Activated gamma-delta T cell (primary cell): ENCODE measurements around the gene MAPT.
"Not testable (repeated sequence)": the region's sequence is repeated elsewhere in the genome, so short reads cannot be mapped to it uniquely, and the experiment has no call there.

Source experiments
- DNase-seq: peaks from one replicate; lab custom pipeline; 2025; lab: John Stamatoyannopoulos, UW

Gene MAPT

DNA sequence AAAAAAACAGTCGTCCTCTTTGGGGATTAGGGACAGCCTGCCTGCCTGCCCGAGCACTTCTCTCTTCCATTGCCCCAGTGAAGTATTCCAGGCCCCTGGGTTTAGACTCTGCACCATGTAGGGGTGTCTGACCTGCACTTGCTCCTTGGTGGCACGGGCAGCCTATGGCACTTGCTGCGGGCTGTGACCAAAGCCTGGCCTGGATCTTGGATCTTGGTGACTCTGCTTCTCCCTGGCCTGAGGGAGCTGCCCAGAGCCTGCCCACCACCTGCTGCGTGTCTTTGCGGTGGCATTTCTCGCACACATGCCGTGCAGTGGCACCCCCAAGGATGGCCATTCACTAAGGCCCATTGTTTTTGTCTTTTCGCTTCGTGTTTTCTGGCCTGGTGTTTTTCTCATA is 98.5 kb downstream of the MAPT start:
- no peak for DNase-seq

DNA sequence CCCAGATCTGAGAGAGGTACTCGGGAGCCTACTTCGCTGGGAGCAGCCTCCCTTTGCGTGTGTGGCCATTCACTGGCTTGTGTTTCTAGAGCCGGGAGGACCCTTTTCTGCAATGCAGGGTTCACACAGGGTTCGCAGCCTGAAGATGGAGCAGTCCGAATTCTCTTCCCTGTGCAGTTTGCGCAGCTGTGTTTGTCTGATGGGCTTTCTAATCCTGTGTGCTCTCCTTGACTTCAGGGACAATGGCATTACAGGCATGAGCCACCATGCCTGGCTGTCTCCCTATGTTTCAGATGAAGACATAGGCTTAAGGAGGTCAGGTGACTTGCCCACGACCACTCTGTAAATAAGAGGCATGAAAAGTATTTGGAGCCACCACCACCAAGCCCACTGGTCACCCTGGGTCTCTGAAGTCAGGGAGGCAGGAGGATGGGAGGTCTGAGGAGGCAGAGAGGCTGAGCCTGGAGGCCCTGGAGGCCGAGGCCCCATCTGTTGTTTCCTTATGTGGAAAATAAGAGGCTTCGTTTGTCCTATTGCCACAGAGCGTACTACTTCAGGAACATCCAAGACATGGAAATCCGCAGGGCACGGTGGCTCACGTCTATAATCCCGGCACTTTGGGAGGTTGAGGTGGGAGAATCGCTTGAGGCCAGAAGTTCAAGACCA is 99.7 kb downstream of the MAPT start:
- no peak for DNase-seq

DNA sequence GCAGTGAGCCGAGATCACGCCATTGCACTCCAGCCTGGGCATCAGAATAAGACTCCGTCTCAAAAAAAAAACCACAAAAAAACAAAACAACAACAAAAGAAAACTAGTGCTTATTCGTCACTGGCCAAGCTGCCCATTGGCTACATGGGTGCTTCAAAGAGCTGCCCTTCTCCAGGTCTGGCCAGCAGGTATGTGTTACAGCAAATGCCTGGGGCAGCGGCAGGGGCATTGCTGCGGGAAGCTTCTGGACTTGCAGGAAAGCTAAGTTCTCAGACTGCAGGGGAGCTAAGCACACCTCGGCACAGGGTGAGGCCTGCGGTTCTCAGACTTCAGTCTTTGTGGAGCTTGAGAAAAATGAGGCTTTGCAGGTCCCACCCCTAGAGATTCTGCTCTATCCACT is 100.6 kb downstream of the MAPT start:
- no peak for DNase-seq

DNA sequence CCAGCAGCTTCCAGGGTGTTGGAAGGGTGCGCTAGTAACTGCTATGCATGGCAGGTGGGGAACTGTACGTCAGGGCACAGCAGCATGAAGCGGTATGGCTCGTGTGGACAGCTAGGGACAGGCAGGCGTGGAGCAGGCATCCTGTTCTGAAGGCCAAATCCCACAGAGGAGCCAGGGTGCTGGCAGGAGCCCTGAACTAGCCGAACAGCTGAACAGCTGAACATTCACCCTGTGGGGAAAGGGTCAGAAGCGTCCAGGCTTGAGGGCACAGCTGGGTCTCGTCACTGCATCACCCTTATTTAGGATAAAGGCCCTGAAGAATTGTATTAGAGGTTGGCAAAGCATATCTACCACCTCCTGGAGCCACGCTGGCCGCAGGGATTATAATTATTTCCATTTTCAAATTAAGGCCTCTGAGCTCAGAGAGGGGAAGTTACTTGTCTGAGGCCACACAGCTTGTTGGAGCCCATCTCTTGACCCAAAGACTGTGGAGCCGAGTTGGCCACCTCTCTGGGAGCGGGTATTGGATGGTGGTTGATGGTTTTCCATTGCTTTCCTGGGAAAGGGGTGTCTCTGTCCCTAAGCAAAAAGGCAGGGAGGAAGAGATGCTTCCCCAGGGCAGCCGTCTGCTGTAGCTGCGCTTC is 101.4 kb downstream of the MAPT start:
- no peak for DNase-seq

DNA sequence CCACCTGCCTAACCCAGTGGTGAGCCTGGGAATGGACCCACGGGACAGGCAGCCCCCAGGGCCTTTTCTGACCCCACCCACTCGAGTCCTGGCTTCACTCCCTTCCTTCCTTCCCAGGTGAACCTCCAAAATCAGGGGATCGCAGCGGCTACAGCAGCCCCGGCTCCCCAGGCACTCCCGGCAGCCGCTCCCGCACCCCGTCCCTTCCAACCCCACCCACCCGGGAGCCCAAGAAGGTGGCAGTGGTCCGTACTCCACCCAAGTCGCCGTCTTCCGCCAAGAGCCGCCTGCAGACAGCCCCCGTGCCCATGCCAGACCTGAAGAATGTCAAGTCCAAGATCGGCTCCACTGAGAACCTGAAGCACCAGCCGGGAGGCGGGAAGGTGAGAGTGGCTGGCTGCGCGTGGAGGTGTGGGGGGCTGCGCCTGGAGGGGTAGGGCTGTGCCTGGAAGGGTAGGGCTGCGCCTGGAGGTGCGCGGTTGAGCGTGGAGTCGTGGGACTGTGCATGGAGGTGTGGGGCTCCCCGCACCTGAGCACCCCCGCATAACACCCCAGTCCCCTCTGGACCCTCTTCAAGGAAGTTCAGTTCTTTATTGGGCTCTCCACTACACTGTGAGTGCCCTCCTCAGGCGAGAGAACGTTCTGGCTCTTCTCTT is 102.1 kb downstream of the MAPT start:
- no peak for DNase-seq

DNA sequence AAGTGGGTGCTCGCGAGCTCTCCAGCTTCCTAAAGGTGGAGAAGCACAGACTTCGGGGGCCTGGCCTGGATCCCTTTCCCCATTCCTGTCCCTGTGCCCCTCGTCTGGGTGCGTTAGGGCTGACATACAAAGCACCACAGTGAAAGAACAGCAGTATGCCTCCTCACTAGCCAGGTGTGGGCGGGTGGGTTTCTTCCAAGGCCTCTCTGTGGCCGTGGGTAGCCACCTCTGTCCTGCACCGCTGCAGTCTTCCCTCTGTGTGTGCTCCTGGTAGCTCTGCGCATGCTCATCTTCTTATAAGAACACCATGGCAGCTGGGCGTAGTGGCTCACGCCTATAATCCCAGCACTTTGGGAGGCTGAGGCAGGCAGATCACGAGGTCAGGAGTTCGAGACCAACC is 102.8 kb downstream of the MAPT start:
- no peak for DNase-seq

DNA sequence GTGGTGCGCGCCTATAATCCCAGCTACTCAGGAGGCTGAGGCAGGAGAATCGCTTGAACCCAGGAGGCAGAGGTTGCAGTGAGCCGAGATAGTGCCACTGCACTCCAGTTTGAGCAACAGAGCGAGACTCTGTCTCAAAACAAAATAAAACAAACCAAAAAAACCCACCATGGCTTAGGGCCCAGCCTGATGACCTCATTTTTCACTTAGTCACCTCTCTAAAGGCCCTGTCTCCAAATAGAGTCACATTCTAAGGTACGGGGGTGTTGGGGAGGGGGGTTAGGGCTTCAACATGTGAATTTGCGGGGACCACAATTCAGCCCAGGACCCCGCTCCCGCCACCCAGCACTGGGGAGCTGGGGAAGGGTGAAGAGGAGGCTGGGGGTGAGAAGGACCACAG is 103.3 kb downstream of the MAPT start:
- no peak for DNase-seq

DNA sequence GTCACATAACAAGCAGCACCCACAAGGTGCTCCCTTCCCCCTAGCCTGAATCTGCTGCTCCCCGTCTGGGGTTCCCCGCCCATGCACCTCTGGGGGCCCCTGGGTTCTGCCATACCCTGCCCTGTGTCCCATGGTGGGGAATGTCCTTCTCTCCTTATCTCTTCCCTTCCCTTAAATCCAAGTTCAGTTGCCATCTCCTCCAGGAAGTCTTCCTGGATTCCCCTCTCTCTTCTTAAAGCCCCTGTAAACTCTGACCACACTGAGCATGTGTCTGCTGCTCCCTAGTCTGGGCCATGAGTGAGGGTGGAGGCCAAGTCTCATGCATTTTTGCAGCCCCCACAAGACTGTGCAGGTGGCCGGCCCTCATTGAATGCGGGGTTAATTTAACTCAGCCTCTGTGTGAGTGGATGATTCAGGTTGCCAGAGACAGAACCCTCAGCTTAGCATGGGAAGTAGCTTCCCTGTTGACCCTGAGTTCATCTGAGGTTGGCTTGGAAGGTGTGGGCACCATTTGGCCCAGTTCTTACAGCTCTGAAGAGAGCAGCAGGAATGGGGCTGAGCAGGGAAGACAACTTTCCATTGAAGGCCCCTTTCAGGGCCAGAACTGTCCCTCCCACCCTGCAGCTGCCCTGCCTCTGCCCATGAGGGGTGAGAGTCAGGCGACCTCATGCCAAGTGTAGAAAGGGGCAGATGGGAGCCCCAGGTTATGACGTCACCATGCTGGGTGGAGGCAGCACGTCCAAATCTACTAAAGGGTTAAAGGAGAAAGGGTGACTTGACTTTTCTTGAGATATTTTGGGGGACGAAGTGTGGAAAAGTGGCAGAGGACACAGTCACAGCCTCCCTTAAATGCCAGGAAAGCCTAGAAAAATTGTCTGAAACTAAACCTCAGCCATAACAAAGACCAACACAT is 104.9 kb downstream of the MAPT start, which contains the start of gene STH:
STH (plus strand) TSS at position 264 of the 913 bp plus-strand sequence; CDS start at position 294, 30 bp downstream.
- DNase-seq: no peak

DNA sequence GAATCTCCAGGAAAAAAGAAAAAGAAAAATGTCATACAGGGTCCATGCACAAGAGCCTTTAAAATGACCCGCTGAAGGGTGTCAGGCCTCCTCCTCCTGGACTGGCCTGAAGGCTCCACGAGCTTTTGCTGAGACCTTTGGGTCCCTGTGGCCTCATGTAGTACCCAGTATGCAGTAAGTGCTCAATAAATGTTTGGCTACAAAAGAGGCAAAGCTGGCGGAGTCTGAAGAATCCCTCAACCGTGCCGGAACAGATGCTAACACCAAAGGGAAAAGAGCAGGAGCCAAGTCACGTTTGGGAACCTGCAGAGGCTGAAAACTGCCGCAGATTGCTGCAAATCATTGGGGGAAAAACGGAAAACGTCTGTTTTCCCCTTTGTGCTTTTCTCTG is 105.5 kb downstream of the MAPT start:
- DNase-seq: no peak

DNA sequence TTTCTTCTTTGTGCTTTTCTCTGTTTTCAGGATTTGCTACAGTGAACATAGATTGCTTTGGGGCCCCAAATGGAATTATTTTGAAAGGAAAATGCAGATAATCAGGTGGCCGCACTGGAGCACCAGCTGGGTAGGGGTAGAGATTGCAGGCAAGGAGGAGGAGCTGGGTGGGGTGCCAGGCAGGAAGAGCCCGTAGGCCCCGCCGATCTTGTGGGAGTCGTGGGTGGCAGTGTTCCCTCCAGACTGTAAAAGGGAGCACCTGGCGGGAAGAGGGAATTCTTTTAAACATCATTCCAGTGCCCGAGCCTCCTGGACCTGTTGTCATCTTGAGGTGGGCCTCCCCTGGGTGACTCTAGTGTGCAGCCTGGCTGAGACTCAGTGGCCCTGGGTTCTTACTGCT is 105.9 kb downstream of the MAPT start:
- no peak for DNase-seq

DNA sequence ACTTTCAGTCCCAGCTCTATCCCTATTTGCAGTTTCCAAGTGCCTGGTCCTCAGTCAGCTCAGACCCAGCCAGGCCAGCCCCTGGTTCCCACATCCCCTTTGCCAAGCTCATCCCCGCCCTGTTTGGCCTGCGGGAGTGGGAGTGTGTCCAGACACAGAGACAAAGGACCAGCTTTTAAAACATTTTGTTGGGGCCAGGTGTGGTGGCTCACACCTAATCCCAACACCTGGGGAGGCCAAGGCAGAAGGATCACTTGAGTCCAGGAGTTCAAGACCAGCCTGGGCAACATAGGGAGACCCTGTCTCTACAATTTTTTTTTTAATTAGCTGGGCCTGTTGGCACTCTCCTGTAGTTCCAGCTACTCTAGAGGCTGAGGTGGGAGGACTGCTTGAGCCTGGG is 106.4 kb downstream of the MAPT start:
- DNase-seq: no peak

DNA sequence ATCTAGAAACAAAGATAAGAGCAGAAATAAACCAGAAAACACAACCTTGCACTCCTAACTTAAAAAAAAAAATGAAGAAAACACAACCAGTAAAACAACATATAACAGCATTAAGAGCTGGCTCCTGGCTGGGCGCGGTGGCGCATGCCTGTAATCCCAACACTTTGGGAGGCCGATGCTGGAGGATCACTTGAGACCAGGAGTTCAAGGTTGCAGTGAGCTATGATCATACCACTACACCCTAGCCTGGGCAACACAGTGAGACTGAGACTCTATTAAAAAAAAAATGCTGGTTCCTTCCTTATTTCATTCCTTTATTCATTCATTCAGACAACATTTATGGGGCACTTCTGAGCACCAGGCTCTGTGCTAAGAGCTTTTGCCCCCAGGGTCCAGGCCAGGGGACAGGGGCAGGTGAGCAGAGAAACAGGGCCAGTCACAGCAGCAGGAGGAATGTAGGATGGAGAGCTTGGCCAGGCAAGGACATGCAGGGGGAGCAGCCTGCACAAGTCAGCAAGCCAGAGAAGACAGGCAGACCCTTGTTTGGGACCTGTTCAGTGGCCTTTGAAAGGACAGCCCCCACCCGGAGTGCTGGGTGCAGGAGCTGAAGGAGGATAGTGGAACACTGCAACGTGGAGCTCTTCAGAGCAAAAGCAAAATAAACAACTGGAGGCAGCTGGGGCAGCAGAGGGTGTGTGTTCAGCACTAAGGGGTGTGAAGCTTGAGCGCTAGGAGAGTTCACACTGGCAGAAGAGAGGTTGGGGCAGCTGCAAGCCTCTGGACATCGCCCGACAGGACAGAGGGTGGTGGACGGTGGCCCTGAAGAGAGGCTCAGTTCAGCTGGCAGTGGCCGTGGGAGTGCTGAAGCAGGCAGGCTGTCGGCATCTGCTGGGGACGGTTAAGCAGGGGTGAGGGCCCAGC is 107.3 kb downstream of the MAPT start:
- no peak for DNase-seq

DNA sequence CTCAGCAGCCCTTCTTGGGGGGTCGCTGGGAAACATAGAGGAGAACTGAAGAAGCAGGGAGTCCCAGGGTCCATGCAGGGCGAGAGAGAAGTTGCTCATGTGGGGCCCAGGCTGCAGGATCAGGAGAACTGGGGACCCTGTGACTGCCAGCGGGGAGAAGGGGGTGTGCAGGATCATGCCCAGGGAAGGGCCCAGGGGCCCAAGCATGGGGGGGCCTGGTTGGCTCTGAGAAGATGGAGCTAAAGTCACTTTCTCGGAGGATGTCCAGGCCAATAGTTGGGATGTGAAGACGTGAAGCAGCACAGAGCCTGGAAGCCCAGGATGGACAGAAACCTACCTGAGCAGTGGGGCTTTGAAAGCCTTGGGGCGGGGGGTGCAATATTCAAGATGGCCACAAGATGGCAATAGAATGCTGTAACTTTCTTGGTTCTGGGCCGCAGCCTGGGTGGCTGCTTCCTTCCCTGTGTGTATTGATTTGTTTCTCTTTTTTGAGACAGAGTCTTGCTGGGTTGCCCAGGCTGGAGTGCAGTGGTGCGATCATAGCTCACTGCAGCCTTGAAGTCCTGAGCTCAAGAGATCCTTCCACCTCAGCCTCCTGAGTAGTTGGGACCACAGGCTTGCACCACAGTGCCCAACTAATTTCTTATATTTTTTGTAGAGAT is 108.1 kb downstream of the MAPT start:
- DNase-seq: no peak

DNA sequence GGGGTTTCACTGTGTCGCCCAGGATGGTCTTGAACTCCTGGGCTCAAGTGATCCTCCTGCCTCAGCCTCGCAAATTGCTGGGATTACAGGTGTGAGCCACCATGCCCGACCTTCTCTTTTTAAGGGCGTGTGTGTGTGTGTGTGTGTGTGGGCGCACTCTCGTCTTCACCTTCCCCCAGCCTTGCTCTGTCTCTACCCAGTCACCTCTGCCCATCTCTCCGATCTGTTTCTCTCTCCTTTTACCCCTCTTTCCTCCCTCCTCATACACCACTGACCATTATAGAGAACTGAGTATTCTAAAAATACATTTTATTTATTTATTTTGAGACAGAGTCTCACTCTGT is 108.6 kb downstream of the MAPT start:
- DNase-seq: no peak

DNA sequence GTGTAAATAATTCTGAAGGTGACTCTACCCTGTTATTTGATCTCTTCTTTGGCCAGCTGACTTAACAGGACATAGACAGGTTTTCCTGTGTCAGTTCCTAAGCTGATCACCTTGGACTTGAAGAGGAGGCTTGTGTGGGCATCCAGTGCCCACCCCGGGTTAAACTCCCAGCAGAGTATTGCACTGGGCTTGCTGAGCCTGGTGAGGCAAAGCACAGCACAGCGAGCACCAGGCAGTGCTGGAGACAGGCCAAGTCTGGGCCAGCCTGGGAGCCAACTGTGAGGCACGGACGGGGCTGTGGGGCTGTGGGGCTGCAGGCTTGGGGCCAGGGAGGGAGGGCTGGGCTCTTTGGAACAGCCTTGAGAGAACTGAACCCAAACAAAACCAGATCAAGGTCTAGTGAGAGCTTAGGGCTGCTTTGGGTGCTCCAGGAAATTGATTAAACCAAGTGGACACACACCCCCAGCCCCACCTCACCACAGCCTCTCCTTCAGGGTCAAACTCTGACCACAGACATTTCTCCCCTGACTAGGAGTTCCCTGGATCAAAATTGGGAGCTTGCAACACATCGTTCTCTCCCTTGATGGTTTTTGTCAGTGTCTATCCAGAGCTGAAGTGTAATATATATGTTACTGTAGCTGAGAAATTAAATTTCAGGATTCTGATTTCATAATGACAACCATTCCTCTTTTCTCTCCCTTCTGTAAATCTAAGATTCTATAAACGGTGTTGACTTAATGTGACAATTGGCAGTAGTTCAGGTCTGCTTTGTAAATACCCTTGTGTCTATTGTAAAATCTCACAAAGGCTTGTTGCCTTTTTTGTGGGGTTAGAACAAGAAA is 109.8 kb downstream of the MAPT start:
- DNase-seq: no peak

DNA sequence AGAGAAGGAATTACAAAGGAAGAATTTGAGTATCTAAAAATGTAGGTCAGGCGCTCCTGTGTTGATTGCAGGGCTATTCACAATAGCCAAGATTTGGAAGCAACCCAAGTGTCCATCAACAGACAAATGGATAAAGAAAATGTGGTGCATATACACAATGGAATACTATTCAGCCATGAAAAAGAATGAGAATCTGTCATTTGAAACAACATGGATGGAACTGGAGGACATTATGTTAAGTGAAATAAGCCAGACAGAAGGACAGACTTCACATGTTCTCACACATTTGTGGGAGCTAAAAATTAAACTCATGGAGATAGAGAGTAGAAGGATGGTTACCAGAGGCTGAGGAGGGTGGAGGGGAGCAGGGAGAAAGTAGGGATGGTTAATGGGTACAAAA is 111.7 kb downstream of the MAPT start:
- not testable (repeated sequence) for DNase-seq

DNA sequence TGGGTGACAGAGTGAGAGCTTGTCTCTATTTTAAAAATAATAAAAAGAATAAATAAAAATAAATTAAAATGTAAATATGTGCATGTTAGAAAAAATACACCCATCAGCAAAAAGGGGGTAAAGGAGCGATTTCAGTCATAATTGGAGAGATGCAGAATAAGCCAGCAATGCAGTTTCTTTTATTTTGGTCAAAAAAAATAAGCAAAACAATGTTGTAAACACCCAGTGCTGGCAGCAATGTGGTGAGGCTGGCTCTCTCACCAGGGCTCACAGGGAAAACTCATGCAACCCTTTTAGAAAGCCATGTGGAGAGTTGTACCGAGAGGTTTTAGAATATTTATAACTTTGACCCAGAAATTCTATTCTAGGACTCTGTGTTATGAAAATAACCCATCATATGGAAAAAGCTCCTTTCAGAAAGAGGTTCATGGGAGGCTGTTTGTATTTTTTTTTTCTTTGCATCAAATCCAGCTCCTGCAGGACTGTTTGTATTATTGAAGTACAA is 113.2 kb downstream of the MAPT start:
- DNase-seq: no peak

DNA sequence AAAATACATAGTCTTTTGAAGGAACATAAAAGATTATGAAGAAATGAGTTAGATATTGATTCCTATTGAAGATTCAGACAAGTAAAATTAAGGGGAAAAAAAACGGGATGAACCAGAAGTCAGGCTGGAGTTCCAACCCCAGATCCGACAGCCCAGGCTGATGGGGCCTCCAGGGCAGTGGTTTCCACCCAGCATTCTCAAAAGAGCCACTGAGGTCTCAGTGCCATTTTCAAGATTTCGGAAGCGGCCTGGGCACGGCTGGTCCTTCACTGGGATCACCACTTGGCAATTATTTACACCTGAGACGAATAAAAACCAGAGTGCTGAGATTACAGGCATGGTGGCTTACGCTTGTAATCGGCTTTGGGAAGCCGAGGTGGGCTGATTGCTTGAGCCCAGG is 114.2 kb downstream of the MAPT start:
- no peak for DNase-seq
